Osteocyte (in vitro differentiated cells): ENCODE results near the gene ZSWIM5. TPM values are rescaled to one million over a fixed set of nuclear protein-coding genes. Genes with fewer than 3 reads are reported as not detected.
"Not testable (repeated sequence)": the region's sequence is repeated elsewhere in the genome, so short reads cannot be mapped to it uniquely, and the experiment has no call there.

Source experiments
- DNase-seq: peaks from one replicate; pipeline ENCODE4 v3.0.0; 2021; ENCODE audit warnings: mixed read lengths; ENCODE audit not compliant: unreplicated experiment; ENCODE audit errors: extremely low spot score
- H3K27ac Mint-ChIP-seq: one replicate; pipeline ENCODE4 v1.8.0; 2021; ENCODE audit warnings: mild to moderate bottlenecking, mixed read lengths; ENCODE audit not compliant: unreplicated experiment
- H3K27me3 Mint-ChIP-seq: one replicate; pipeline ENCODE4 v1.8.0; 2021; ENCODE audit warnings: mixed read lengths; ENCODE audit not compliant: unreplicated experiment
- H3K36me3 Mint-ChIP-seq: one replicate; pipeline ENCODE4 v1.8.0; 2021; ENCODE audit warnings: mixed read lengths; ENCODE audit not compliant: unreplicated experiment
- H3K4me1 Mint-ChIP-seq: one replicate; pipeline ENCODE4 v1.8.0; 2021; ENCODE audit warnings: mixed read lengths; ENCODE audit not compliant: unreplicated experiment
- H3K4me3 Mint-ChIP-seq: one replicate; pipeline ENCODE4 v1.8.0; 2021; ENCODE audit warnings: mild to moderate bottlenecking, moderate library complexity, mixed read lengths; ENCODE audit not compliant: unreplicated experiment
- H3K9me3 Mint-ChIP-seq: one replicate; pipeline ENCODE4 v1.8.0; 2021; ENCODE audit warnings: mixed read lengths; ENCODE audit not compliant: unreplicated experiment
- CTCF ChIP-seq: fragments of 200-600 bp; sonication (generic); IDR thresholded peaks from 2 replicates; pipeline ENCODE4 v1.5.0; 2021; ENCODE audit warnings: antibody characterized with exemption, mild to moderate bottlenecking, moderate library complexity
- total RNA-seq: library from RNA; stranded (reverse); gene quantifications from 2 replicates; pipeline ENCODE4 v1.2.1, GENCODE V29; 2021

Gene ZSWIM5
- total RNA-seq, 1 donor from 2014 or later, result 0.73 TPM

- no peaks in the 10 kb centered on the region for H3K36me3 Mint-ChIP-seq
- H3K4me3 Mint-ChIP-seq, result no peak overlapping the region
- TF ChIP-seq CTCF, result no peak
- H3K4me1 Mint-ChIP-seq, result no peaks in the 10 kb centered on the region
- H3K9me3 Mint-ChIP-seq, result no peaks in the 10 kb centered on the region
- H3K27ac Mint-ChIP-seq, result no peak overlapping the region
- DNase-seq, result no peak
- H3K27me3 Mint-ChIP-seq, result peaks cover 20% of the 10 kb centered on the region
Measured at GRCh38 chr1:45191418-45191783, 15.0 kb downstream of the ZSWIM5 start.

- H3K4me1 Mint-ChIP-seq, result no peaks in the 10 kb centered on the region
- H3K36me3 Mint-ChIP-seq, result no peaks in the 10 kb centered on the region
- TF ChIP-seq CTCF, result no peak
- H3K27ac Mint-ChIP-seq, result no peak overlapping the region
- no peaks in the 10 kb centered on the region for H3K9me3 Mint-ChIP-seq
- DNase-seq, result no peak
- no peak overlapping the region for H3K4me3 Mint-ChIP-seq
- peaks cover 11% of the 10 kb centered on the region for H3K27me3 Mint-ChIP-seq
Measured at GRCh38 chr1:45187725-45188124, 18.7 kb downstream of the ZSWIM5 start.

- H3K27me3 Mint-ChIP-seq, result peaks cover 12% of the 10 kb centered on the region
- not testable (repeated sequence) for H3K4me1 Mint-ChIP-seq, H3K27ac Mint-ChIP-seq, H3K36me3 Mint-ChIP-seq, DNase-seq, H3K9me3 Mint-ChIP-seq, H3K4me3 Mint-ChIP-seq
Measured at GRCh38 chr1:45179918-45180519, 26.4 kb downstream of the ZSWIM5 start.

- Mint-ChIP-seq H3K4me1 (no peaks in the 10 kb centered on the region), H3K27ac (no peak overlapping the region), H3K36me3 (peaks cover 2% of the 10 kb centered on the region), H3K4me3 (no peak overlapping the region), H3K9me3 (peaks cover 7% of the 10 kb centered on the region), H3K27me3 (peaks cover 14% of the 10 kb centered on the region)
- no peak for TF ChIP-seq CTCF
- no peak for DNase-seq
Measured at GRCh38 chr1:45177452-45177851, 29.0 kb downstream of the ZSWIM5 start.

GRCh38 chr1:45172764-45173163, 33.6 kb downstream of the ZSWIM5 start:
- Mint-ChIP-seq H3K27ac (no peak overlapping the region), H3K36me3 (no peaks in the 10 kb centered on the region), H3K9me3 (no peaks in the 10 kb centered on the region), H3K27me3 (peaks cover 23% of the 10 kb centered on the region), H3K4me3 (no peak overlapping the region), H3K4me1 (no peaks in the 10 kb centered on the region)
- DNase-seq, result no peak
- TF ChIP-seq CTCF, result no peak

- Mint-ChIP-seq H3K9me3 (no peaks in the 10 kb centered on the region), H3K27me3 (peaks cover 19% of the 10 kb centered on the region), H3K27ac (no peak overlapping the region), H3K4me1 (no peaks in the 10 kb centered on the region), H3K4me3 (no peak overlapping the region), H3K36me3 (no peaks in the 10 kb centered on the region)
- DNase-seq, result no peak
- no peak for TF ChIP-seq CTCF
Measured at GRCh38 chr1:45172005-45172404, 34.4 kb downstream of the ZSWIM5 start.
